ENCODE results near the gene EXO5. TPM values are rescaled to one million over a fixed set of nuclear protein-coding genes. Genes with fewer than 3 reads are reported as not detected.
"Not testable (repeated sequence)": the region's sequence is repeated elsewhere in the genome, so short reads cannot be mapped to it uniquely, and the experiment has no call there.

Gene EXO5
- total and polyA plus RNA-seq, 12 donors, result 1.8 to 11.1 (median 7.3) TPM

GRCh38 chr1:40479156-40479555 is 29.4 kb upstream of the EXO5 start:
- peak in 1 of 7 donors; percentile 8 for DNase-seq
- WGBS, 4 donors, result 86 to 92% (median 88%) methylated on average over 4 of the region's 4 CpGs
- no peak overlapping the region for H3K4me3 ChIP-seq
- peaks cover 0 to 6% of the 10 kb centered on the region in 2 donors for H3K4me1 ChIP-seq (replicated peaks in 1 of 2)
- TF ChIP-seq POLR2A (IDR thresholded peaks at IDR 0.05) (no peak), CTCF (IDR thresholded peaks at IDR 0.05) (no peak)
- no peaks in the 10 kb centered on the region for H3K27me3 ChIP-seq
- intact Hi-C loops (cut with DNase I), result no loop called here
- peaks cover 0 to 14% (median 7%) of the 10 kb centered on the region in 3 donors for H3K9me3 ChIP-seq (replicated peaks in 1 of 3)
- H3K36me3 ChIP-seq (replicated peaks in 1 of 2), result no peaks in the 10 kb centered on the region
- no peak overlapping the region for H3K27ac ChIP-seq

GRCh38 chr1:40495315-40495903 is 13.2 kb upstream of the EXO5 start:
- no peak for DNase-seq
- Histone ChIP-seq H3K4me1 (replicated peaks in 1 of 2) (no peaks in the 10 kb centered on the region), H3K27ac (no peak overlapping the region), H3K9me3 (replicated peaks in 1 of 3) (peaks cover 0 to 46% (median 9%) of the 10 kb centered on the region in 3 donors), H3K36me3 (replicated peaks in 1 of 2) (peaks cover 0 to 7% of the 10 kb centered on the region in 2 donors), H3K27me3 (no peaks in the 10 kb centered on the region), H3K4me3 (no peak overlapping the region)
- TF ChIP-seq POLR2A (IDR thresholded peaks at IDR 0.05) (no peak), CTCF (IDR thresholded peaks at IDR 0.05) (no peak)
- intact Hi-C loops (cut with DNase I), result no loop called here
- 94 to 99% (median 98%) methylated on average over 4 of the region's 4 CpGs for WGBS, 4 donors

GRCh38 chr1:40502651-40503050 is 5.9 kb upstream of the EXO5 start:
- 89 to 95% (median 93%) methylated on average over 4 of the region's 4 CpGs for WGBS, 4 donors
- intact Hi-C loops (cut with DNase I); H3K4me3 ChIP-seq; H3K36me3 ChIP-seq (replicated peaks in 1 of 2); DNase-seq; H3K27me3 ChIP-seq; H3K4me1 ChIP-seq (replicated peaks in 1 of 2); H3K27ac ChIP-seq: not testable (repeated sequence)
- H3K9me3 ChIP-seq (replicated peaks in 1 of 3), result peaks cover 0 to 33% (median 0%) of the 10 kb centered on the region in 3 donors

- TF ChIP-seq CTCF (IDR thresholded peaks at IDR 0.05) (no peak), POLR2A (IDR thresholded peaks at IDR 0.05) (no peak)
- peaks cover 0 to 12% of the 10 kb centered on the region in 2 donors for H3K4me1 ChIP-seq (replicated peaks in 1 of 2)
- no peak for DNase-seq
- H3K9me3 ChIP-seq (replicated peaks in 1 of 3), result peaks cover 0 to 6% (median 0%) of the 10 kb centered on the region in 3 donors
- H3K27me3 ChIP-seq, result no peaks in the 10 kb centered on the region
- H3K27ac ChIP-seq, result peak overlapping the region in 2 of 5 donors; percentile 57 to 58
- peak overlapping the region in 3 of 4 donors; percentile 33 to 85 (median 69) for H3K4me3 ChIP-seq
- 63 to 67% (median 63%) methylated on average over 6 of the region's 6 CpGs for WGBS, 4 donors
- intact Hi-C loops (cut with DNase I), result no loop called here
- H3K36me3 ChIP-seq (replicated peaks in 1 of 2), result no peaks in the 10 kb centered on the region
These were observed 594 bp upstream of the EXO5 start for GRCh38 chr1:40507973-40508372.

- intact Hi-C loops (cut with DNase I), result no loop called here
- no peaks in the 10 kb centered on the region for H3K36me3 ChIP-seq (replicated peaks in 1 of 2)
- no peaks in the 10 kb centered on the region for H3K4me1 ChIP-seq (replicated peaks in 1 of 2)
- TF ChIP-seq CTCF (IDR thresholded peaks at IDR 0.05), result no peak
- no peak for TF ChIP-seq POLR2A (IDR thresholded peaks at IDR 0.05)
- no peaks in the 10 kb centered on the region for H3K27me3 ChIP-seq
- WGBS, 4 donors, result 66 to 82% (median 71%) methylated on average over 2 of the region's 2 CpGs
- no peak overlapping the region for H3K27ac ChIP-seq
- DNase-seq, result no peak
- no peak overlapping the region for H3K4me3 ChIP-seq
- peaks cover 0 to 9% (median 0%) of the 10 kb centered on the region in 3 donors for H3K9me3 ChIP-seq (replicated peaks in 1 of 3)
These were observed 10.9 kb downstream of the EXO5 start for GRCh38 chr1:40519517-40519916.

All from adrenal gland (tissue), 12 donors.